Nucleus accumbens (tissue), 56 donors: ENCODE measurements around the gene MYRIP.
"Not testable (repeated sequence)": the region's sequence is repeated elsewhere in the genome, so short reads cannot be mapped to it uniquely, and the experiment has no call there.

ENCODE experiments used
- DNase-seq, 56 donors: peaks; one replicate each; lab custom pipeline; 2025; lab: John Stamatoyannopoulos, UW

Gene MYRIP

GRCh38 chr3:40116478-40117177 lies 307.2 kb downstream of the MYRIP start:
- DNase-seq, result no peak

DNA sequence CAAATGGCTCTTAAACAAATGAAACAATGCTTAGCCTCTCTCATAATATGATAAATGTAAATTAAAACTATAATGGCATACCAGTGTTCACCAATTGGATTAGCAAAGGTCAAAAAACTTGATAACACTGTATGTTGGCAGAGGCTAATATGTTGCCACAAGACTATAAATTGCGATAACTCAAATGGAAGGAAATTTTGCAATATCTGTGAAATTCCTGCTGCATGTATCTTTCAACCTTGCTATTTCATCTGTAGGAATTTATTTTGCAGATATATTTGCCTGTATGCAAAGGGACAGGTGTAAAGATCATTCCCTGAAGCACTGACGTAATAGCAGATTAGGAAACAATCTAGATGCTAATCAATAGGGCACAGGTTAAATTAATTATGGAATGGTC lies 308.7 kb downstream of the MYRIP start:
- no peak for DNase-seq

- DNase-seq, result no peak
Observed at GRCh38 chr3:40120067-40120692, 310.8 kb downstream of the MYRIP start.

DNA sequence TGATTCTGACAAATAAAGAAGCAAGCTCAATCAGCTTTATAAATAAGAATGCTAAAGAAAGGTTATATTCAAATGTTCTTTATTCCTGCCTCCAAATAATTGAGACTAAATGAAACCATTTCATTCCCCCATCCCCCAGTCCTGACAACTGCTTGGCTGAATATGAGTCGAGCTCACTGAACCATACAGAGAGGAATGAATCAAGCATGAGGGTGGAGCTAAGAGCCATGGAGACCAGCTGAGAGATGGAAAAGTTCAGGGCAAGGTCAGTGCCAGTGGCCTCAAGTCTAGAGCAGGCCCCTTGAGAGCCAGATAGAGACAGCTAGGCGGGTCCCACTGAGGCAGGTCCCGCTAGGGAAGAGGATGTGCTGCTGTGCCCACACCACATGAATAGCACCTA lies 311.4 kb downstream of the MYRIP start:
- DNase-seq, result no peak

DNA sequence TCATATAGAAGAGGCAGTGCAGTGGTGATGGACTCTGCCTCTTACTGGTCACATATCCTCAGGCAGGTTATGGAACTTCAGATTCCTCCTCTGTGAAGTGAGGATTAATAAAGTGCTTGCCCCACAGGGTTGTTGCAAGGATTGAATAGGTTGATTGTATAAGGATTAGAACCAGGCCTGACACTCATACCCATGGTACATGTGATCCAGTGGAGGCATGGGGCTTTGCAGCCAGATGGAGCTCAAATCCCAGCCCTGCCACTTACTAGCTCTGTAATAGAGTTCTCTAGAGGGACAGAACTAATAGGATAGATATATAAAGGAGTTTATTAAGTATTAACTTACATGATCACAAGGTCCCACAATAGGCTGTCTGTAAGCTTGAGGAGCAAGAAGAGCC lies 315.5 kb downstream of the MYRIP start:
- peak in 13 of 56 donors; percentile 3 to 25 (median 12) for DNase-seq

GRCh38 chr3:40128166-40128565 lies 318.8 kb downstream of the MYRIP start:
- no peak for DNase-seq

GRCh38 chr3:40129510-40129909 lies 320.1 kb downstream of the MYRIP start:
- no peak for DNase-seq

DNA sequence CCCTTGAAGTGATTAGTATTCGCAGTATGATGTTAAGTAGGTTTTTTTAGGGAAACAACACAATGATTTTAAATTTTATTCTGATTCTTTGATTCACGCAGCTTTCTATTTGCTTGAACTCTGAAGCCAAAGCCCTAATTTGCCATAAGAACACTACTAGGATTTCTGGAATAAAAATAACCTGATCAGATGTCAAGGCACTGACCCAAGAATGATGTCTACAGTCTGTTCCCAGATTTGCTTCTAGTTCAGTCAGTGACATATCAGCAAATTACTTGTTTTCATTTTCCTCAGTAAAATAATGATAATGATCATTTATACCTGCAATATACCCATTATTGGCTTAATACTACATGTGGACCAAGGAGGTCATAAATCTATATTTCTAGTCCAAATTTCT lies 320.6 kb downstream of the MYRIP start:
- DNase-seq, result no peak

DNA sequence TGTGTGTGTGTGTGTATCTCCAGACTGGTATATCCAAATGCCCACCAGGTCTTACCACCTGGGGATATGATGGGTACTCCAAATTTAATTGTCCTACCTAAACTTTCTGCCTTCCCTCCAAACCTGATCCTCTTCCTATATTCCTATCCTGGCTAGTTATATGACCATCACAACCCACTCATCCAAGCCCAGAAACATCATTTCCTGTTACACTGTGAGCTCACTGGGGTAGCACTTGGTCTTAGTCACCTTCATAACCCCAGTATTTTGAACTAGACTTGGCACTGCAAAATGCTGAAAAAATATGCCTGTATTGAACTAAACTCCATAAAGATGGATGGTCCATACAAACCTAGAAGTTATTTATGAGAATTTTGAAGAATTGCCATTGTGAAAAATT lies 321.3 kb downstream of the MYRIP start:
- DNase-seq, result no peak

DNA sequence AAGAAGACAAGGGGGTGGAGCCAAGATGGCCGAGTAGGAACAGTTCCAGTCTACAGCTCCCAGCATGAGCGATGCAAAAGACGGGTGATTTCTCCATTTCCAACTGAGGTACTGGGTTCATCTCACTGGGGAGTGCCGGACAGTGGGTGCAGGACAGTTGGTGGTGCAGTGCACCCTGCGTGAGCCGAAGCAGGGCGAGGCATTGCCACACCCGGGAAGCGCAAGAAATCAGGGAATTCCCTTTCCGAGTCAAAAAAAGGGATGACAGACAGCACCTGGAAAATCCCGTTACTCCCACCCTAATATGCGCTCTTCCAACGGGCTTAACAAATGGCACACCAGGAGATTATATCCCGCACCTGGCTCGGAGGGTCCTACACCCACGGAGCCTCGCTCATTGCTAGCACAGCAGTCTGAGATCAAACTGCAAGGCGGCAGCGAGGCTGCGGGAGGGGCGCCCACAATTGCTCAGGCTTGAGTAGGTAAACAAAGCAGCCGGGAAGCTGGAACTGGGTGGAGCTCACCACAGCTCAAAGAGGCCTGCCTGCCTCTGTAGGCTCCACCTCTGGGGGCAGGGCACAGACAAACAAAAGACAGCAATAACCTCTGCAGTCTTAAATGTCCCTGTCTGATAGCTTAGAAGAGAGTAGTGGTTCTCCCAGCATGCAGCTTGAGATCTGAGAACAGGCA lies 324.6 kb downstream of the MYRIP start:
- not testable (repeated sequence) for DNase-seq

- no peak for DNase-seq
Observed at GRCh38 chr3:40137591-40138295, 328.3 kb downstream of the MYRIP start.

- DNase-seq, result no peak
Observed at GRCh38 chr3:40143283-40144090, 334.1 kb downstream of the MYRIP start.

DNA sequence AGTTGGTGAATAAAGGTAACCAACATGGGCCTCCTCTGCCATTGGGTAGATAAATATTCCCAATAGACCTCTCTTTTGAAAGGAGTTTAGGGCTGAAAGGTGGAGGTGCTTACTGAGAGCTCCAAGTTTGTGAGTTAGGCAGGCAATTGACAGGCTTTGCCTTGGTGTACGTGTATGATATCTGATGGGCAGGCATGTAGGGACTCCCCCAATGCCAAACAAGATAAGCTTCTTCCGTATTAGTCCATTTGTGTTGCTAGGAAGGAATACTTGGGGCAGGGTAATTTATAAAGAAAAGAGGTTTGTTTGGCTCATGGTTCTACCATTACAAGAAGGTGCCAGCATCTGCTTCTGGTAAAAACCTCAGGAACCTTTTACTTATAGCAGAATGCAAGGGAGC lies 339.4 kb downstream of the MYRIP start:
- DNase-seq, result no peak

DNA sequence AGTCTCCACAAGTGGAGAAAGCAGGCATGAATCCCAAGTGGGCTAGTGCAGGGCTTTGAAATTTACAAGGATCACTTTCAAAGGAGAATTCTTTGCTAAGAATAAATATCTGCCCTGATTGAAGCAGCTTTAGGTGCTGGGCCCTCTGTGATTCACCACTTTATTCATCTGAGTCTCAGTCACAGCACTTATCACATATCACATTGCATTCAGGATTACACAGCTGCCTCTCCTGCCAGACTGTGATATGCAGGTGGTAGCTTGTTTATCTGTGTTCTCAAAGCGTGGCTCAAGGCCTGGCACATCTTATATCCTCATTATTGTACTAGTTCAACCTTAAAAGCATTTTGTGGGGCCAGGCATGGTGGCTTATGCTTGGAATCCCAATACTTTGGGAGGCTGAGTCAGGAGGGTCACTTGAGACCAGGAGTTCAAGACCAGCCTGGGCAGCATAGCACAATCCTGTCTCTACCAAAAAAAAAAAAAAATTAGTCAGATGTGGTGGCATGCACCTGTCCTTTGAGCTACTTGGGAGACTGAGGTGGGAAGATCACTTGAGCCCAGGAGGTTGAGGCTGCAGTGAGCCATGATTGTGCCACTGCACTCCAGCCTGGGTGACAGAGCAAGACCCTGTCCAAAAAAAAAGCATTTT lies 343.2 kb downstream of the MYRIP start:
- no peak for DNase-seq

GRCh38 chr3:40160933-40161332 lies 351.5 kb downstream of the MYRIP start:
- no peak for DNase-seq

- DNase-seq, result no peak
Observed at GRCh38 chr3:40162616-40163015, 353.2 kb downstream of the MYRIP start.

- DNase-seq, result no peak
Observed at GRCh38 chr3:40166997-40167396, 357.6 kb downstream of the MYRIP start.

DNA sequence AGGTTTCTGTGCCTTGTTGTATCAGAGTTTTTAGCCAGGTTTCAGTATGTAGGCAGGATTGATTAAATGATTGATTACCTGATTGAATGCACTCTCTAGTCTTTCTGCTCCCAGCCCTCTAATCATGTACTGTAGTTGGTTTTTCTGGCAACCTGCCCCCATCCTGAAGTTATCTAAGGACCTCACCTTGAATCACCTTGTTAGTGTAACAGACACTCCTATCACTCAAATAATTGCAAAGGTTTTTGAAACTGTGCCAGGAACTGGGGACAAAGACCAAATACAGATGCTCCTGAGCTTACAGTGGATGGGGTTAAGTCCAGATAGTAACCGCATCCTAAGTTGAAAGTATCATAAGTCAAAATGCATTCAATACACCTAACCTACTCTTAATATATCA lies 358.5 kb downstream of the MYRIP start:
- no peak for DNase-seq

DNA sequence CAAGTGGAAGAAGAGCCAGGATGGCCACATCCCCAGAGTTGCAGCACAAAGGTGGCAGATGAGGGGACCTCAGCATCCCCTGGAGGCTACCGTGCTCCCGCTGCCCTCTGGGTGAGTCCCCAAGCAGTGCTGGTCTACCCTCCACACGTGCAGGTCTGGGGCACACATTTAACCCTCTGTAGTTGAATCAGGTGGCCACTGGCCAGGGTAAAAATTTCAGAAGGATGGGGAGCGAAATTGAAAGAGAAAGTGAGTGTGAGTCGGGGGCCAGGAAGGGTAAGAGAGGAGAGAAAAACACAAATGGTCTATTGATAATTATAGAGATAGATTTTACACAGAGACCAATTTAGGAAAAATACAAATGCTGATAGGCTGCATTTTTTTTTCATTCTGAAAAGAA lies 360.6 kb downstream of the MYRIP start:
- DNase-seq, result no peak

DNA sequence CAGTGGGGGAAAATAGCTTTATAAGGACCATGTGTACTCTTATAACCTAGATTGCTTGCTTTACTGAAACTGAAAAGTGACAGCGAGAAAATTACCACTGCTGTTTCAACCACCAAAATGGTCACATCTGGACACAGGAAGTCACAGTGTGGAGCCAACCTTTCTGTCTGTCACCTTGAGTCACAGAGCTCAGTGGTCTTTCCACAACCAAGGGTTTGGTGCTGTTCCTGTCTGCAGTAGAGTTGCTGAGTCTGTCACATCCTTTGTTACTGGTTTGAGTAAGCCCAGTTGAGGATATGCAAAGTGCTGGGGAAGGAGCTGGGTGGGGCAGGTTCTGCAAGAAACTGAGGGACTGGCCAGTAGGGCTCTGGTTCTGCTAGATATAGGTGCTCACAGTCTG lies 361.0 kb downstream of the MYRIP start:
- DNase-seq, result no peak
